ENCODE data around the gene OR10H4.

OR10H4 gene

DNA sequence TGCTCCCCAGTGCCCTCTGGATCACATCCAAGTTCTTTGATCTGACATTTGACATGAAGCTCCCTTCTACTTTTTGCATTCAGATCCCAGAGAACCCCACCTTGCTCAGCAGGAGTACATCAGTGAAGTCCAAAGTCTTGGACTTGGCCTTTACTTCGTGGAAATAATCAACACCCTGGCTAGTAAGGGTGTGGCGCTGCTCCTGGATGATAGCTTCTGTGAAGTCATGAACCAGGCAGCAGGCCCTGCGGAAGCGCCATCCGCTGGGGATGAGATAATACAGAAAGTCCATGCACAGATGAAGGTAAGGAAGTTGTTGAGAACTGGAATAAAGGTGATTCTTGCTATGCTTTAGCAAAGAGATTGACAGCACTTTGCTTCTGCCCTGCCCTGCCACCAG is 43.2 kb downstream of the OR10H4 start:
- Mint-ChIP-seq H3K27me3 (ENCODE audit: low read depth, poor library complexity) (no peaks in the 10 kb centered on the region), H3K4me3 (no peak overlapping the region), H3K36me3 (ENCODE audit: low read depth) (no peaks in the 10 kb centered on the region), H3K4me1 (no peaks in the 10 kb centered on the region), H3K27ac (no peak overlapping the region), H3K9me3 (peaks cover 70% of the 10 kb centered on the region)
- TF ChIP-seq, protein P1, sequence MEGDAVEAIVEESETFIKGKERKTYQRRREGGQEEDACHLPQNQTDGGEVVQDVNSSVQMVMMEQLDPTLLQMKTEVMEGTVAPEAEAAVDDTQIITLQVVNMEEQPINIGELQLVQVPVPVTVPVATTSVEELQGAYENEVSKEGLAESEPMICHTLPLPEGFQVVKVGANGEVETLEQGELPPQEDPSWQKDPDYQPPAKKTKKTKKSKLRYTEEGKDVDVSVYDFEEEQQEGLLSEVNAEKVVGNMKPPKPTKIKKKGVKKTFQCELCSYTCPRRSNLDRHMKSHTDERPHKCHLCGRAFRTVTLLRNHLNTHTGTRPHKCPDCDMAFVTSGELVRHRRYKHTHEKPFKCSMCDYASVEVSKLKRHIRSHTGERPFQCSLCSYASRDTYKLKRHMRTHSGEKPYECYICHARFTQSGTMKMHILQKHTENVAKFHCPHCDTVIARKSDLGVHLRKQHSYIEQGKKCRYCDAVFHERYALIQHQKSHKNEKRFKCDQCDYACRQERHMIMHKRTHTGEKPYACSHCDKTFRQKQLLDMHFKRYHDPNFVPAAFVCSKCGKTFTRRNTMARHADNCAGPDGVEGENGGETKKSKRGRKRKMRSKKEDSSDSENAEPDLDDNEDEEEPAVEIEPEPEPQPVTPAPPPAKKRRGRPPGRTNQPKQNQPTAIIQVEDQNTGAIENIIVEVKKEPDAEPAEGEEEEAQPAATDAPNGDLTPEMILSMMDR (IDR thresholded peaks at IDR 0.05): no peak
- DNase-seq: no peak

DNA sequence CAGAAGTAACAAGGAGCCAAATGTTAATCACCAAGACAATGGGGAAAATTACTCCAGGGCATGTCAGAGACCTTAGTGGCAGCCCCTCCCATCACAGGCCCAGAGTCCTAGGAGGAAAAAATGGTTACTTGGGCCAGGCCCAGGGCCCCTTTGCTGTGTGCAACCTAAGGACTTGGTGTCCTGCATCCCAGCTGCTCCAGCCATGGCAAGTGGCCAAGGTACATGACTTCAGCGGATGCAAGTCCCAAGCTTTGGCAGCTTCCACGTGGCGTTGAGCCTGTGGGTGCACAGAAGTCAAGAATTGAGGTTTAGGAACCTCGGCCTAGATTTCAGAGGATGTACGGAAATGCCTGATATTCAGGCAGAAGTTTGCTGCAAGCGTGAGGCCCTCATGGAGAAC is 46.7 kb downstream of the OR10H4 start:
- Mint-ChIP-seq H3K27ac (no peak overlapping the region), H3K27me3 (ENCODE audit: low read depth, poor library complexity) (no peaks in the 10 kb centered on the region), H3K9me3 (peaks cover 77% of the 10 kb centered on the region), H3K4me1 (no peaks in the 10 kb centered on the region), H3K36me3 (ENCODE audit: low read depth) (no peaks in the 10 kb centered on the region), H3K4me3 (no peak overlapping the region)
- TF ChIP-seq, protein P1 (IDR thresholded peaks at IDR 0.05): no peak
- DNase-seq: no peak

DNA sequence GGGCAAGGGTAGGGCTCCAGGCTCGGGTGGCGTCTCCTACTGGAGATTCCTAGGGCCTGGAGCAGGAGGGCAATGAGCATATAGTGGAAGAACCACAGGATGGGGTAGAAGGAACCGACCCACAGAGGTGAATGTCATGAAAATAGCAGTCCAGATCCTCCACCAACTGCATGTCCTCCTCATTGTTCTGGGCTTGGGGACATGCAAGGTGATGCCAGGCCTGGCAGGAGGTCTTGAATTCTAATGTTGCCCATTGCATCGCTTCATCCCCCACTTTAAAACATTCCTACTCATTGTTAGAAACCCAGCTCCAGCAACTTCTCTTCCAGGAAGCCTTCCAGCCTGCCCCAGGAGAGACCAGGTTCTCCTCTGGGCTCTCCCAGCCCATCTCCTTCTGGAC is 49.4 kb downstream of the OR10H4 start:
- Mint-ChIP-seq H3K36me3 (ENCODE audit: low read depth) (no peaks in the 10 kb centered on the region), H3K4me1 (no peaks in the 10 kb centered on the region), H3K4me3 (no peak overlapping the region), H3K27ac (no peak overlapping the region), H3K9me3 (peaks cover 80% of the 10 kb centered on the region), H3K27me3 (ENCODE audit: low read depth, poor library complexity) (peaks cover 2% of the 10 kb centered on the region)
- TF ChIP-seq, protein P1 (IDR thresholded peaks at IDR 0.05): no peak
- DNase-seq: no peak
